Activated T-cell treated with anti-CD3 and anti-CD28 coated beads, Interleukin-2, amount 50 U/mL, for 72 hours (primary cell): ENCODE data around the gene ERC1. TPM values are rescaled to one million over a fixed set of nuclear protein-coding genes. Genes with fewer than 3 reads are reported as not detected.
"Not testable (repeated sequence)": the region's sequence is repeated elsewhere in the genome, so short reads cannot be mapped to it uniquely, and the experiment has no call there.

ENCODE experiments used
- ATAC-seq, 2 donors: fragments of 150-1000 bp; cut with Tn5 transposase; replicated peaks in 1 of 2; 2 replicates each; pipeline ENCODE4 v1.10.0; 2021; ENCODE audit warnings: moderate library complexity in 2 of 2, mild to moderate bottlenecking in 1 of 2
- DNase-seq, 2 donors: peaks; one replicate each; pipeline ENCODE4 v3.0.0; 2021 to 2022; ENCODE audit warnings: mixed read lengths in 1 of 2
- H3K27ac Mint-ChIP-seq: one replicate; pipeline ENCODE4 v1.8.0; 2022; ENCODE audit warnings: mild to moderate bottlenecking, moderate library complexity, mixed read lengths
- H3K27me3 Mint-ChIP-seq: one replicate; pipeline ENCODE4 v1.8.0; 2022; ENCODE audit warnings: low read depth, mixed read lengths
- H3K36me3 Mint-ChIP-seq, 2 donors: one replicate each; pipeline ENCODE4 v1.8.0; 2022; ENCODE audit warnings: mixed read lengths in 2 of 2, mild to moderate bottlenecking in 1 of 2; ENCODE audit not compliant: insufficient read depth in 2 of 2
- H3K4me1 Mint-ChIP-seq: one replicate; pipeline ENCODE4 v1.8.0; 2022; ENCODE audit warnings: low read depth, mixed read lengths
- H3K4me3 Mint-ChIP-seq, 2 donors: one replicate each; pipeline ENCODE4 v1.8.0; 2022; ENCODE audit warnings: mild to moderate bottlenecking in 2 of 2, mixed read lengths in 2 of 2, moderate library complexity in 2 of 2
- H3K9me3 Mint-ChIP-seq, 2 donors: one replicate each; pipeline ENCODE4 v1.8.0; 2022; ENCODE audit warnings: mixed read lengths in 2 of 2
- total RNA-seq, 2 donors: library from RNA; stranded (reverse); gene quantifications; one replicate each; pipeline ENCODE4 v1.2.3, GENCODE V29; 2022

Gene ERC1
- total RNA-seq, 2 donors from 2014 or later: 27.5 to 28.9 TPM

DNA sequence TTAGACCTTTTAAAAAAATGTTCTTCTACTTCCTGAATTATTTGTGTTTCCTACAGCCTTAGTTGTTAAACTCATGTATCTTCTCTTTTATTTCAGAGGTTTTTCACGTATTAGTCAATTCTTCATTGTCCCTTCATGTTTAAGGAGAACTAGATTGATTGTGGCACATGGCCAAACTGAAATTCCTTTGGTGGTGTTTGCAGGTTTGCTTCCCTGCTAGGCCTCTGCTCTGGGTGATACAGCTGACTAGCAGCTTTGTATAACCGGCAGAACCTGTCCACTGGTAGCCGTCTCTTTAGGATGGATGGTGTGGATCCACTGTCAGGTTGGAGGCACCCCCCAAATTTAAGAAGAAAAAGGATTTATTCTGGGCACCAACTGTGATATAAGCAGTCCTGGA is 341.3 kb downstream of the ERC1 start:
- Mint-ChIP-seq H3K27ac (no peak overlapping the region), H3K36me3 (peaks cover 0 to 4% of the 10 kb centered on the region in 2 donors), H3K4me1 (no peaks in the 10 kb centered on the region), H3K4me3 (no peak overlapping the region), H3K9me3 (no peaks in the 10 kb centered on the region), H3K27me3 (no peaks in the 10 kb centered on the region)
- DNase-seq (no peak), ATAC-seq (no peak)

DNA sequence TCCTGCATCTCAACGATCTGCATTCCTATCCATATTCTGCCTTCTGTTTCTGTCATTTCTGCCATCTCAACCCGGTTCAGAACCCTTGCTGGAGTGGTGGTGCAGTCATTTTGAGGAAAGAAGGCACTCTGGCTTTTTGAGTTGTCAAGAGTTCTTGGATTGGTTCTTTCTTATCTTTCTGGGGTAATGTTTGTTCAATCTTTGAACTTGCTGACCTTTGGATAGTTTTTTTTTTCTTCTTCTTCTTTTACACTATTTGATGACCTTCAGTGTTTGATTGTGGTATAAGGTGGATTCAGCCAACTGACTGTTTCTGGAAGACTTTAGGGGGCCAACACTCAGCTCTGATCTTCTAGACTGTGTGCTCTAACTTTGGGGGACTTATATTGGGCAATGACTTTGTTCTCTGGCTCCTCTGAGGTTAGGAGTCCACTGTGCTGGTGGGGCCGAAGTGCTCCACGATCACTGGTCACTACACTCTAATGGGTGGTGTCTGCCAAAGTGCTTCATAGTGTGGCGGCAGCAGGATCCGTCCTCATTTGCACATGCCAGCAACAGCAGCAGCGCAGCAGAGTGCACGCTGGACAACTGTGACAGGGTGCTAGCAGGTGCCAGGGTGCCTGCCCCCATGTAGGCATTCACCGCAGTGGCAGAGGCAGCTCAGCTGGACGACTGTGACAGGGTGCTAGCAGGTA is 347.6 kb downstream of the ERC1 start:
- ATAC-seq: no peak
- Mint-ChIP-seq H3K4me1 (no peaks in the 10 kb centered on the region), H3K27me3 (no peaks in the 10 kb centered on the region), H3K36me3 (peaks cover 0 to 2% of the 10 kb centered on the region in 2 donors), H3K27ac (no peak overlapping the region), H3K9me3 (no peaks in the 10 kb centered on the region), H3K4me3 (no peak overlapping the region)
- DNase-seq: no peak

DNA sequence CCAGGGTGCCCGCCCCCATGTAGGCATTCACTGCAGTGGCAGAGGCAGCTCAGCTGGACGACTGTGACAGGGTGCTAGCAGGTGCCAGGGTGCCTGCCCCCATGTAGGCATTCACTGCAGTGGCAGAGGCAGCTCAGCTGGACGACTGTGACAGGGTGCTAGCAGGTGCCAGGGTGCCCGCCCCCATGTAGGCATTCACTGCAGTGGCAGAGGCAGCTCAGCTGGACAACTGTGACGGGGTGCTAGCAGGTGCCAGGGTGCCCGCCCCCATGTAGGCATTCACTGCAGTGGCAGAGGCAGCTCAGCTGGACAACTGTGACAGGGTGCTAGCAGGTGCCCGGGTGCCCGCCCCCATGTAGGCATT is 348.1 kb downstream of the ERC1 start:
- not testable (repeated sequence) for DNase-seq, H3K27ac Mint-ChIP-seq, H3K4me1 Mint-ChIP-seq, H3K4me3 Mint-ChIP-seq, H3K27me3 Mint-ChIP-seq, H3K36me3 Mint-ChIP-seq, ATAC-seq, H3K9me3 Mint-ChIP-seq

DNA sequence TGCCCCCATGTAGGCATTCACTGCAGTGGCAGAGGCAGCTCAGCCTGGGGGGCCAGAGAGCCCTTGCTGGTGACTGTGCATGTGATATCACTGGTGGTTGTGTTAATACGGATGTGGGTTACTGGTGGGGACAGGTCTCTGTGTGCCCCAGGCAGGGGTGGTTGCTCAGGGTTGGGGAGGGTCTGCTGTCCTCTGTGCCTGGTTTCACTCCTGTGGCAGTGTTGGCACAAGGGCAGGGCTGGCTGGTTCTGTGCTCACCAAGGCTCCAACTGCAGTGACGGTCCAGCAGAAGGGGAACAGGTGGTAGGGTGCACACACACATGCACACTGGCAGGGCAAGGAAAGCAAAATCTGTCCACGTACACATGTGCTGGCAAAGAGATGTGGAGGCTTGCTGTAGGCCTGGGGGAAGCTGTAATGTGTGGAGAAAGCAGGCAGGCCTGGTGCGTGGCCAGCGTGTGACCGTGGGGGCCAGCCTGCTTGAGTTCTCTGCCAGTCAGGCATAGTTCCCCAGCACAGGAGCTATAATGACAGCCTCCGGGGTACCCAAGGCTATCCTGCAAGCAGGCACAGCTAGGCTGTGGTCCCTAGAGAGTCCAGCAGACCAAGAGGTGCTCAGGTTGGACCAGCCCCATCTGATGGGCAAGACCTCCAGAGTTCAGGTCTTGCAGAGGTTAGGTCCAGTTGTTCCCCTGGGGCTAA is 348.7 kb downstream of the ERC1 start:
- Mint-ChIP-seq H3K4me1 (peaks cover 5% of the 10 kb centered on the region), H3K36me3 (peaks cover 0 to 2% of the 10 kb centered on the region in 2 donors), H3K27ac (no peak overlapping the region), H3K9me3 (no peaks in the 10 kb centered on the region), H3K4me3 (no peak overlapping the region), H3K27me3 (no peaks in the 10 kb centered on the region)
- DNase-seq (no peak), ATAC-seq (no peak)

DNA sequence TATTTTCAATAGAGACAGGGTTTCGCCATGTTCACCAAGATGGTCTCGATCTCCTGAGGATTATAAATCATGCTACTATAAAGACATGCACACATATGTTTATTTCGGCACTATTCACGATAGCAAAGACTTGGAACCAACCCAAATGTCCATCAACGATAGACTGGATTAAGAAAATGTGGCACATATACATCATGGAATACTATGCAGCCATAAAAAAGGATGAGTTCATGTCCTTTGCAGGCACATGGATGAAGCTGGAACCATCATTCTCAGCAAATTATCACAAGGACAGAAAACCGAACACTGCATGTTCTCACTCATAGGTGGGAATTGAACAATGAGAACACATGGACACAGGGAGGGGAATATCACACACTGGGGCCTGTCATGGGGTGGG is 350.2 kb downstream of the ERC1 start:
- not testable (repeated sequence) for H3K9me3 Mint-ChIP-seq, H3K36me3 Mint-ChIP-seq, H3K27ac Mint-ChIP-seq, DNase-seq, H3K27me3 Mint-ChIP-seq, H3K4me3 Mint-ChIP-seq, H3K4me1 Mint-ChIP-seq, ATAC-seq

DNA sequence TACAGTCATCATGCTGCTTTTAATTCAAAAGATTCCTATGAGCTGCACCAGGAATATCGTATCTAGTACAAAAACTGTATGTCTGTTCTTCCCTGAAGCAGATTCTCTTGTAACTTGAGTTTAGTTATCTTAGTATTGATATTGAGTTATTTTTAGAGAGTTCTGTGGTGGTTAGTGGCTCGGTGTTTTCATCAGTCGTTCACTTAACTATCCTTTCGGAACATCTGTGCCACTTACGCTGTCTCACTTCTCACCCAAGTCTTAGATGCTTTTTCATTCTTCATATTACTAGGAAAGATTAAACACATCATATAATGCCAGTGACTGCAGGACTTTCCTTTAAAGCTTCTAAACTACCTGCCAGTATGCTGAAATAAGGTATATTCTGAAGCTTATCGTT is 352.4 kb downstream of the ERC1 start:
- Mint-ChIP-seq H3K27ac (no peak overlapping the region), H3K9me3 (no peaks in the 10 kb centered on the region), H3K4me1 (peaks cover 5% of the 10 kb centered on the region), H3K4me3 (no peak overlapping the region), H3K36me3 (no peaks in the 10 kb centered on the region), H3K27me3 (no peaks in the 10 kb centered on the region)
- DNase-seq: no peak
- no peak for ATAC-seq

DNA sequence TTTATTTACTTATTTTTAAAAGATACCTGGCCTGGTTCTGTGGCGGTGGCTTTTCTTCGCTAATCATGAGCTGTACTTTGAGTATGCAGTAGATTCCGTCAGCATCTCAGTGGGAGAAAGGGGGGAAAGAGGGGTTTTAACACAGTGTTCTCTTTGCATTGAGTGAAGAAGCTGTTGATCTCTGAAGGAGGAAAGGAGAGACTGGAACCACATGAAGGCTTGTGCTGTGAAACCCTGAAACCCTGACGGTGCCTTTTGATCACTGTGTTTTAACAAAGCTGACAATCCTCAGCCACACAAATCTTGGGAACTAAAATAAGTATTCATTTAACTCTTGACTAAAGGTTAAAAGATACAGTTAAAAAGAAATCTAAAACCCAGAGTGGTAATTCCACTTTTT is 353.2 kb downstream of the ERC1 start:
- Mint-ChIP-seq H3K4me3 (no peak overlapping the region), H3K4me1 (peaks cover 5% of the 10 kb centered on the region), H3K27me3 (no peaks in the 10 kb centered on the region), H3K36me3 (no peaks in the 10 kb centered on the region), H3K27ac (no peak overlapping the region), H3K9me3 (no peaks in the 10 kb centered on the region)
- no peak for DNase-seq
- no peak for ATAC-seq

DNA sequence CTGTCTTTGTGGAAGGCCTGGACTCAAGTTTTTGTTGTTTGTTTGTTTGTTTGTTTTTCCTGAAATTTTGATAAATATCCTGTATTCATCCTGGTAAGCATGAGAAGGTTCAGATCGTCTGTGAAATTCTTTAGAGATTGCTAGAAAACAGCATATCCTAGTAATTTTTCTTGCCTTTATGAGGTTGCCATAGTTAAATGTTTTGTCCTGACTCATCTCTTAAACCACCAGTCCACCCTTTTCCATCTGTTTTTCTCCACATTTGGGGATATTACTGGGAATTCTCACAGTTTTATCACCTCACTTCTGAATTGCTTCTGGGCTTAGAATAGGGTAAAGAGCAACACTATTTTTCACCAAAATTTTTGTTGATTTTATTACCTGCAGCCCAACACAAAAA is 355.1 kb downstream of the ERC1 start:
- H3K9me3 Mint-ChIP-seq: no peaks in the 10 kb centered on the region
- H3K4me3 Mint-ChIP-seq: no peak overlapping the region
- no peak for DNase-seq
- H3K27ac Mint-ChIP-seq: no peak overlapping the region
- no peaks in the 10 kb centered on the region for H3K27me3 Mint-ChIP-seq
- H3K4me1 Mint-ChIP-seq: peaks cover 5% of the 10 kb centered on the region
- ATAC-seq: no peak
- H3K36me3 Mint-ChIP-seq: no peaks in the 10 kb centered on the region

DNA sequence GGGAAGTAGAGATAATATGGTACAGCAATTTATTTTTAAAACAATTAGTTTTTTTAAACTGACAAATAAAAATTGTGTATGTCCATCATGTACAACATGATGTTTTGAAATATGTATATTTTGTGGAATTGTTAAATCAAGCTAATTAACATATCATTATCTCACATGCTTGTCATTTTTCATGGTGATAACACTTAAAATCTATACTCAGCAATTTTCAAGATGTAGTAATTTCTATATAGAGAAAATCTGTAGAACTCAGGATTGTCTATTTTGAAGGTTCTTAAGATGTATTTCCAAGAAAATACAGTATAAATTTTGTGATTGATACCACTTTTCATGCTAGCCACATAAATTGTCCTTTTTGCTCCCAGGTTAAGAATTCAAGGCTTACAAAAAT is 356.3 kb downstream of the ERC1 start:
- Mint-ChIP-seq H3K27ac (no peak overlapping the region), H3K9me3 (no peaks in the 10 kb centered on the region), H3K27me3 (no peaks in the 10 kb centered on the region), H3K4me1 (peaks cover 5% of the 10 kb centered on the region), H3K36me3 (no peaks in the 10 kb centered on the region), H3K4me3 (no peak overlapping the region)
- ATAC-seq (no peak), DNase-seq (no peak)

DNA sequence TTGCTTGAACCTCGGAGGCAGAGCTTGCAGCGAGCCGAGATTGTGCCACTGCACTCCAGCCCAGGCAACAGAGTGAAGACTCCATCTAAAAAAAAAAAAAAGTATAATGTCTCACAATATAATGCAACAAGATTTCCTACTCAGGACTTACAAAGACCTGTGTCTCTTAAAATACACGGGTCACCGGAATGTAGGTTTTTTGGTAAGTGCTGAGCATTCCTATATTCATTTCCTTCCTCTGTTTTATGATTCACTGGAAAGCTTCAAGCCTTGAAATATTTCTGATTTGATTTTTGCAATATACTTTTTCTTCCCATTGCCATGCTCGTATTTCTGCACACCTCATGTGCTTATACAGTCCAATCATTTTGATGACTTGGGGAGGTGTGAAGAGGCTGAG is 357.6 kb downstream of the ERC1 start:
- Mint-ChIP-seq H3K27me3 (no peaks in the 10 kb centered on the region), H3K36me3 (no peaks in the 10 kb centered on the region), H3K27ac (no peak overlapping the region), H3K9me3 (no peaks in the 10 kb centered on the region), H3K4me1 (peaks cover 5% of the 10 kb centered on the region), H3K4me3 (no peak overlapping the region)
- no peak for DNase-seq
- no peak for ATAC-seq

DNA sequence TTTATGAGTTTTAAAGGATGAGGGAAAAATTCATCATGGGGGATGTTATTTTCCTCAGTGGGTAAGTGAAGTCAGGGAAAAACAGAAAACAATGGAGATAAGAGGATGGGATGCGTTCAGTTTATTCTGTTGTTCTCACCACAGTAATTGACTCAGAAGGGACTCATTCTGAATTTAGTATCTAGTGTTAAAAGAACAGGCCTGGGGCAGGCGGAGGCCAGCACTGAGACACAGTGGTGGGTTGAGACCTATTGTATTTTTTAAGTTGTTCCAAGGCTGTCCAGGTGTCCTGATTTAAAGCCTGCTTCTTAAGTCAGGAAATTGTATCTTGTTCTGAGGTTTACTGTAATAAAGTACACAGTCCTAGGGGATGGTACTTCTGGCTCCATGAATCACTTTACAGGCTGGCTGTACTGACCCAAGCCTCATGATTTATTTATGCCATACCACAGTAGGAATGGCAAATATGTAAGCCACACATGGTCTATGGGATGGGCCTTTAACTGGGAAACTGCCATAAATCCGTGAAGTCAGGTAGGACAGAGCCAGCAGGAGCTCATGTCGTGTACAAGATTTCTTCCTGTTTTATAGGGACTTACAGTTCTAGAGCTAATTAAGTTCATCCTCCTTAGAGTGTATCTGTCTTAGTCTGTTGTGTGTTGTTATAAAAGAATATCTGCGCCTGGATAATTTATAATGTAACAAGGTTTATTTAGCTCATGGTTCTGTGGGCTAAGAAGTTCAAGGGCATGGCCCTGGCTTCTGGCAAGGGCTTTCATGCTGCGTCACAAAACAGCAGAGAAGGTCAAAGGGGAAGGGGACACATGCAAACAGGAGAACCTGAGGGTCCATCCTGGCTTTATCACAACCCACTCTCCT is 359.3 kb downstream of the ERC1 start:
- H3K36me3 Mint-ChIP-seq: no peaks in the 10 kb centered on the region
- ATAC-seq (no peak), DNase-seq (no peak)
- no peaks in the 10 kb centered on the region for H3K4me1 Mint-ChIP-seq
- H3K4me3 Mint-ChIP-seq: no peak overlapping the region
- H3K27ac Mint-ChIP-seq: no peak overlapping the region
- no peaks in the 10 kb centered on the region for H3K27me3 Mint-ChIP-seq
- H3K9me3 Mint-ChIP-seq: no peaks in the 10 kb centered on the region

DNA sequence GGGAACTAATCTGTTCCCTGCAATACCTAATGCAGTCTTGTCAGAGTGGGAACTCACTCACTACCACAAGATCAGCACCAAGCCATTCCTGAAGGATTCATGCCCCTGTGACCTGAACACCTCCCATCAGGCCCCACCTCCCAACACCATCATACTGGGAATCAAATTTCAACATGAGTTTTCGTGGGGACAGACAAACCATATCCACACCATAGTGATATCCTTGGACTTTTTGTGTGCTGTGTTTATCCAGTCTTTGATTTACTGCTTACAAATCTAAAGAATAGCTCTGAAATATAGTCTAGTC is 359.9 kb downstream of the ERC1 start:
- Mint-ChIP-seq H3K27ac (no peak overlapping the region), H3K9me3 (no peaks in the 10 kb centered on the region)
- no peak for ATAC-seq

DNA sequence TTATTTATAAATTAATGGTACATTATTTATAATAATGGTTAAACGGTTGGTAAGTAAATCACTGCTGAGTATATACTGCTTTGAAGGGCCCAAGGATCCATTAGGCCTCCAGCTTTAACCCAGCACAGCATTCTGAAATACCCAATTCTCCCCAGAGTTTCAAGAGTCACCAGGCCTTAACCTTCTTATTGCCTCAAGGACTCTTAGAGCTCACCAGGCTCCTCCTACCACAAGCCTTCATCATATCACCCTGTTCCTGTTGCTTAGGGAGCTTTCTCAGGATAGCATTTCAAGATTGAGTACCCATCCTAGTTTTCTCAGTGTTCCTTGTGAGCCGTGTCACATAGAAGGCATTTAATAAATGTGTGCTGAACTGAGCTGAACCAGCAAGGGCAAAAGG is 360.9 kb downstream of the ERC1 start:
- Mint-ChIP-seq H3K9me3 (no peaks in the 10 kb centered on the region), H3K4me3 (no peak overlapping the region), H3K4me1 (no peaks in the 10 kb centered on the region), H3K36me3 (no peaks in the 10 kb centered on the region), H3K27me3 (no peaks in the 10 kb centered on the region), H3K27ac (no peak overlapping the region)
- no peak for ATAC-seq
- no peak for DNase-seq

More for the DNA sequence above, 359.9 kb downstream of the ERC1 start:
- Mint-ChIP-seq H3K27me3 (no peaks in the 10 kb centered on the region), H3K36me3 (no peaks in the 10 kb centered on the region), H3K4me1 (no peaks in the 10 kb centered on the region), H3K4me3 (no peak overlapping the region)
- DNase-seq: no peak
